ENCODE data around the gene MAST4.

DNA sequence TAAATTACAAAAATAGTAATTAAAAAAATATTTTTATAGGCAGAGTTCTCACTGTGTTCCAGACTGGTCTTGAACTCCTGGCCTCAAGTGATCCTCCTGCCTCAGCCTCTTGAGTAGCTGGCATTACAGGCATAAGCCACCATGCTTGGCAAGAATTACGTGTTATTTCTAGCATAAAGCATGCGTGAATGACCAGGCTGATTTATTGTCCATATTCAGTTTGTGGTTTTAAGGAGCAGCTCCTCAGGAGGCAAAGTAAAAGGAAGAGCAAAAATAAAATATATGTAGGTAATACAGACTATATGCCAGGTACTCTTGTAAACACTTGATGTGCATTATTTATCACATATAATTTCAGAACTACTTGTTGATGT, 607.5 kb downstream of the MAST4 start:
- TF ChIP-seq, protein P1, sequence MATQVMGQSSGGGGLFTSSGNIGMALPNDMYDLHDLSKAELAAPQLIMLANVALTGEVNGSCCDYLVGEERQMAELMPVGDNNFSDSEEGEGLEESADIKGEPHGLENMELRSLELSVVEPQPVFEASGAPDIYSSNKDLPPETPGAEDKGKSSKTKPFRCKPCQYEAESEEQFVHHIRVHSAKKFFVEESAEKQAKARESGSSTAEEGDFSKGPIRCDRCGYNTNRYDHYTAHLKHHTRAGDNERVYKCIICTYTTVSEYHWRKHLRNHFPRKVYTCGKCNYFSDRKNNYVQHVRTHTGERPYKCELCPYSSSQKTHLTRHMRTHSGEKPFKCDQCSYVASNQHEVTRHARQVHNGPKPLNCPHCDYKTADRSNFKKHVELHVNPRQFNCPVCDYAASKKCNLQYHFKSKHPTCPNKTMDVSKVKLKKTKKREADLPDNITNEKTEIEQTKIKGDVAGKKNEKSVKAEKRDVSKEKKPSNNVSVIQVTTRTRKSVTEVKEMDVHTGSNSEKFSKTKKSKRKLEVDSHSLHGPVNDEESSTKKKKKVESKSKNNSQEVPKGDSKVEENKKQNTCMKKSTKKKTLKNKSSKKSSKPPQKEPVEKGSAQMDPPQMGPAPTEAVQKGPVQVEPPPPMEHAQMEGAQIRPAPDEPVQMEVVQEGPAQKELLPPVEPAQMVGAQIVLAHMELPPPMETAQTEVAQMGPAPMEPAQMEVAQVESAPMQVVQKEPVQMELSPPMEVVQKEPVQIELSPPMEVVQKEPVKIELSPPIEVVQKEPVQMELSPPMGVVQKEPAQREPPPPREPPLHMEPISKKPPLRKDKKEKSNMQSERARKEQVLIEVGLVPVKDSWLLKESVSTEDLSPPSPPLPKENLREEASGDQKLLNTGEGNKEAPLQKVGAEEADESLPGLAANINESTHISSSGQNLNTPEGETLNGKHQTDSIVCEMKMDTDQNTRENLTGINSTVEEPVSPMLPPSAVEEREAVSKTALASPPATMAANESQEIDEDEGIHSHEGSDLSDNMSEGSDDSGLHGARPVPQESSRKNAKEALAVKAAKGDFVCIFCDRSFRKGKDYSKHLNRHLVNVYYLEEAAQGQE (tag by site-specific recombination; IDR thresholded peaks at IDR 0.05), result no peak
- TF ChIP-seq, protein P2, sequence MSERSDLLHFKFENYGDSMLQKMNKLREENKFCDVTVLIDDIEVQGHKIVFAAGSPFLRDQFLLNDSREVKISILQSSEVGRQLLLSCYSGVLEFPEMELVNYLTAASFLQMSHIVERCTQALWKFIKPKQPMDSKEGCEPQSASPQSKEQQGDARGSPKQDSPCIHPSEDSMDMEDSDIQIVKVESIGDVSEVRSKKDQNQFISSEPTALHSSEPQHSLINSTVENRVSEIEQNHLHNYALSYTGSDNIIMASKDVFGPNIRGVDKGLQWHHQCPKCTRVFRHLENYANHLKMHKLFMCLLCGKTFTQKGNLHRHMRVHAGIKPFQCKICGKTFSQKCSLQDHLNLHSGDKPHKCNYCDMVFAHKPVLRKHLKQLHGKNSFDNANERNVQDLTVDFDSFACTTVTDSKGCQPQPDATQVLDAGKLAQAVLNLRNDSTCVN (tag by site-specific recombination; optimal IDR thresholded peaks at IDR 0.05), result no peak
- TF ChIP-seq ZNF175 (tag by site-specific recombination; IDR thresholded peaks at IDR 0.05) (no peak), ZNF416 (tag by site-specific recombination; IDR thresholded peaks at IDR 0.05) (no peak), ZNF791 (tag by site-specific recombination; IDR thresholded peaks at IDR 0.05) (no peak), ZBTB7A (tag by site-specific recombination; IDR thresholded peaks at IDR 0.05; ENCODE audit: low read depth) (no peak)
- TF ChIP-seq, protein P3, sequence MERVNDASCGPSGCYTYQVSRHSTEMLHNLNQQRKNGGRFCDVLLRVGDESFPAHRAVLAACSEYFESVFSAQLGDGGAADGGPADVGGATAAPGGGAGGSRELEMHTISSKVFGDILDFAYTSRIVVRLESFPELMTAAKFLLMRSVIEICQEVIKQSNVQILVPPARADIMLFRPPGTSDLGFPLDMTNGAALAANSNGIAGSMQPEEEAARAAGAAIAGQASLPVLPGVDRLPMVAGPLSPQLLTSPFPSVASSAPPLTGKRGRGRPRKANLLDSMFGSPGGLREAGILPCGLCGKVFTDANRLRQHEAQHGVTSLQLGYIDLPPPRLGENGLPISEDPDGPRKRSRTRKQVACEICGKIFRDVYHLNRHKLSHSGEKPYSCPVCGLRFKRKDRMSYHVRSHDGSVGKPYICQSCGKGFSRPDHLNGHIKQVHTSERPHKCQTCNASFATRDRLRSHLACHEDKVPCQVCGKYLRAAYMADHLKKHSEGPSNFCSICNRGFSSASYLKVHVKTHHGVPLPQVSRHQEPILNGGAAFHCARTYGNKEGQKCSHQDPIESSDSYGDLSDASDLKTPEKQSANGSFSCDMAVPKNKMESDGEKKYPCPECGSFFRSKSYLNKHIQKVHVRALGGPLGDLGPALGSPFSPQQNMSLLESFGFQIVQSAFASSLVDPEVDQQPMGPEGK (tag by site-specific recombination; IDR thresholded peaks at IDR 0.05), result no peak
- TF ChIP-seq, protein P4, sequence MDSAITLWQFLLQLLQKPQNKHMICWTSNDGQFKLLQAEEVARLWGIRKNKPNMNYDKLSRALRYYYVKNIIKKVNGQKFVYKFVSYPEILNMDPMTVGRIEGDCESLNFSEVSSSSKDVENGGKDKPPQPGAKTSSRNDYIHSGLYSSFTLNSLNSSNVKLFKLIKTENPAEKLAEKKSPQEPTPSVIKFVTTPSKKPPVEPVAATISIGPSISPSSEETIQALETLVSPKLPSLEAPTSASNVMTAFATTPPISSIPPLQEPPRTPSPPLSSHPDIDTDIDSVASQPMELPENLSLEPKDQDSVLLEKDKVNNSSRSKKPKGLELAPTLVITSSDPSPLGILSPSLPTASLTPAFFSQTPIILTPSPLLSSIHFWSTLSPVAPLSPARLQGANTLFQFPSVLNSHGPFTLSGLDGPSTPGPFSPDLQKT (IDR thresholded peaks at IDR 0.05; ENCODE audit: borderline replicate concordance, low read depth, low read length), result no peak
- TF ChIP-seq, protein P5, sequence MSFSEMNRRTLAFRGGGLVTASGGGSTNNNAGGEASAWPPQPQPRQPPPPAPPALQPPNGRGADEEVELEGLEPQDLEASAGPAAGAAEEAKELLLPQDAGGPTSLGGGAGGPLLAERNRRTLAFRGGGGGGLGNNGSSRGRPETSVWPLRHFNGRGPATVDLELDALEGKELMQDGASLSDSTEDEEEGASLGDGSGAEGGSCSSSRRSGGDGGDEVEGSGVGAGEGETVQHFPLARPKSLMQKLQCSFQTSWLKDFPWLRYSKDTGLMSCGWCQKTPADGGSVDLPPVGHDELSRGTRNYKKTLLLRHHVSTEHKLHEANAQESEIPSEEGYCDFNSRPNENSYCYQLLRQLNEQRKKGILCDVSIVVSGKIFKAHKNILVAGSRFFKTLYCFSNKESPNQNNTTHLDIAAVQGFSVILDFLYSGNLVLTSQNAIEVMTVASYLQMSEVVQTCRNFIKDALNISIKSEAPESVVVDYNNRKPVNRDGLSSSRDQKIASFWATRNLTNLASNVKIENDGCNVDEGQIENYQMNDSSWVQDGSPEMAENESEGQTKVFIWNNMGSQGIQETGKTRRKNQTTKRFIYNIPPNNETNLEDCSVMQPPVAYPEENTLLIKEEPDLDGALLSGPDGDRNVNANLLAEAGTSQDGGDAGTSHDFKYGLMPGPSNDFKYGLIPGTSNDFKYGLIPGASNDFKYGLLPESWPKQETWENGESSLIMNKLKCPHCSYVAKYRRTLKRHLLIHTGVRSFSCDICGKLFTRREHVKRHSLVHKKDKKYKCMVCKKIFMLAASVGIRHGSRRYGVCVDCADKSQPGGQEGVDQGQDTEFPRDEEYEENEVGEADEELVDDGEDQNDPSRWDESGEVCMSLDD (tag by site-specific recombination; IDR thresholded peaks at IDR 0.05), result no peak
